WI38 (cell line): Measurements from ENCODE around the gene RABL6.
"Not testable (repeated sequence)": the region's sequence is repeated elsewhere in the genome, so short reads cannot be mapped to it uniquely, and the experiment has no call there.

Experiments used
- H3K4me3 ChIP-seq: 2 replicates; pipeline ENCODE4 v1.5.1; 2011; ENCODE audit warnings: low read depth, mild to moderate bottlenecking, control low read depth, low read length
- TF ChIP-seq, protein P1 (sequence below): IDR thresholded peaks from 2 replicates; pipeline ENCODE4 v1.5.1; 2012; ENCODE audit warnings: low read depth, mild to moderate bottlenecking, control low read depth, low read length

Gene RABL6

DNA sequence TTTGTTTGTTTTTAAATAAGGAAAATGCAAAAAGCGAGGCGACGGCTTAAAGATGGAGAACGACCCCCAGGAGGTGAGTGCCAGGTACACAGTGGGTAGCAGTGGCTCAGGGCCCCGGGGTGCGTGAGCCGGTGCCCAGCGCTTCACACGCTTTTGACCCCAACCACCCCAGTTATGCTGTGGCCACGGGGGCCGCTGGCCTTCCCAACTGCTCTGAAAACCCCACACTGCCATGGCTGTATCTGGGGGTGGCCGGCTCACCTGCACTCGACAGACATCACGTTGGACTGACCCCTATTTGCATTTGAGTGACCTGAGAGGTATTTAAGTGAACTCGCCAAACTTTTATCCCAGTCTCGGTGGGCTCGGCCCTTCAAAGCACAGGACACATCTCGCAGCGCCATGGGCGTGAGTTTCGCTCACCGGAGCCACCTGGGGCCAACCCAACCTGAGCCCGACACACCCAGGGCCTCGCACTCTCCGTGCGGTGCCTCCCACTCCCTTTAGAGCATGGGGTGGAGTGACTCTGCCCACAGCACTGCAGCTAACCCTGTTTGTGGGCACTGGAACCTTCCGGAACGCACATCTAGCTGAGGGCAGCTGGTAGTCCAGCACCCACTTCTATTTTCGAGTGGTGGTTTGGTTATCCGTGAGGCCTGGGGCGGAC is 20.9 kb downstream of the RABL6 start:
- TF ChIP-seq, protein P1, sequence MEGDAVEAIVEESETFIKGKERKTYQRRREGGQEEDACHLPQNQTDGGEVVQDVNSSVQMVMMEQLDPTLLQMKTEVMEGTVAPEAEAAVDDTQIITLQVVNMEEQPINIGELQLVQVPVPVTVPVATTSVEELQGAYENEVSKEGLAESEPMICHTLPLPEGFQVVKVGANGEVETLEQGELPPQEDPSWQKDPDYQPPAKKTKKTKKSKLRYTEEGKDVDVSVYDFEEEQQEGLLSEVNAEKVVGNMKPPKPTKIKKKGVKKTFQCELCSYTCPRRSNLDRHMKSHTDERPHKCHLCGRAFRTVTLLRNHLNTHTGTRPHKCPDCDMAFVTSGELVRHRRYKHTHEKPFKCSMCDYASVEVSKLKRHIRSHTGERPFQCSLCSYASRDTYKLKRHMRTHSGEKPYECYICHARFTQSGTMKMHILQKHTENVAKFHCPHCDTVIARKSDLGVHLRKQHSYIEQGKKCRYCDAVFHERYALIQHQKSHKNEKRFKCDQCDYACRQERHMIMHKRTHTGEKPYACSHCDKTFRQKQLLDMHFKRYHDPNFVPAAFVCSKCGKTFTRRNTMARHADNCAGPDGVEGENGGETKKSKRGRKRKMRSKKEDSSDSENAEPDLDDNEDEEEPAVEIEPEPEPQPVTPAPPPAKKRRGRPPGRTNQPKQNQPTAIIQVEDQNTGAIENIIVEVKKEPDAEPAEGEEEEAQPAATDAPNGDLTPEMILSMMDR, result no peak
- H3K4me3 ChIP-seq, result no peak overlapping the region

DNA sequence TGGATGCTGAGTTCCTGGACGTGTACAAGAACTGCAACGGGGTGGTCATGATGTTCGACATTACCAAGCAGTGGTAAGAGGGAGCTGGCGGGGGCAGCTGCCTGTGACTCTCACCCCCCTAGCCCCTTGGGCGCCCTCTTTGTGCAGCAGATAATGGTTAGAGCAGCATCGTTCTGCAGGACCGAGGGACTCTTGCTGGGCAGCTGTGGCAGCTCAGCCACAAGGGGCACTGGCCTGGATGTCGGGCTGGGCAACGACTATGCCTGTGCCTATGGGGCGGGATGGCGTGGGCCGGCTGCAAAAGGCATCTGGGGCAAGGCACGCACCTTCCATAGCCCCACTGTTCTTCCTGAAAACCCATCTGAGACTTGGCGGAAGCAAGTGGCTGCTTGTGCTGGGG is 21.7 kb downstream of the RABL6 start:
- TF ChIP-seq, protein P1, result no peak
- no peak overlapping the region for H3K4me3 ChIP-seq

DNA sequence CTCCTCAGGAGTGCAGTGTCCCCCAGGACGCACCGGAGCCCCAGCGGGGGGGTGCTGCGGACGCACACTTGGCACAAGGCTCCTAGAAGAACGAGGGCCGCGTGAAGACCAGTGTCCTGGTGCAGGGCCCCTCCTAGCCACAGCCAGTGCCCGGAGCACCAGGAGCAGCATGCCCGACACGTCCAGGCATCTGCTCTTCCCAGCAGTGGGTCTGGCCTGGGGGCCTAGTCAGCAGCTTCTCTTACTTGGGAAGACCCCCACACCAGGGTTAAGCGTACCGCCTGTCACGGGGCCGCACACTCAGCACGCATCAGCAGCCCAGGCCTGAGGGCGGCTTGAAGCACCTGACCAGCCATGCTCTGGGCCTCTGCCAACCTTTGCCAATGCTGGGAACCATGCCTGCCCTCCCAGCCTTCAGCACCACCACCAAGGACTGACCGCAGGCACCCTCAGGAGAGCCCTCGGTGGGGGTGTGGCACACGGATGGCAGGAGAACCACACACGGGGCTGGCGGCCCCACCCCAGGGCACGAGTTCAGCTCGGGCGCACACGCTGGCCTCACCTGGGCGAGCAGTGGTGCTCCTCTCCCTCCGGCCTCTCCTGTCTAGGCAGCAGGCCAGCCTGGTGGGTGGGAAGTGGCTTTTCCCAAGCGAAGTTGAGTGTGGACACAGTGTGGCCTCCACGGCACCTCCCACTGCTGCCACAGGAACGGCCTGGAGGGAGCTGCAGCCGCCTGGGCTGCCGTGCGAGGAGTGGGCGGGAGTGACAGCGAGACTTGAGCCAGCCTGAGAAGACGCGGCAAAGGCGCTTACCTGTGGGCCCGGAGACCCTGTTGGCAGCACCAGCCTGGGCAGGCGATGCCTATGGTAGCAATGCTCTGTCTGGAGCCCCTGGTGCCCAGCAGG is 22.5 kb downstream of the RABL6 start:
- TF ChIP-seq, protein P1, result no peak
- no peak overlapping the region for H3K4me3 ChIP-seq

DNA sequence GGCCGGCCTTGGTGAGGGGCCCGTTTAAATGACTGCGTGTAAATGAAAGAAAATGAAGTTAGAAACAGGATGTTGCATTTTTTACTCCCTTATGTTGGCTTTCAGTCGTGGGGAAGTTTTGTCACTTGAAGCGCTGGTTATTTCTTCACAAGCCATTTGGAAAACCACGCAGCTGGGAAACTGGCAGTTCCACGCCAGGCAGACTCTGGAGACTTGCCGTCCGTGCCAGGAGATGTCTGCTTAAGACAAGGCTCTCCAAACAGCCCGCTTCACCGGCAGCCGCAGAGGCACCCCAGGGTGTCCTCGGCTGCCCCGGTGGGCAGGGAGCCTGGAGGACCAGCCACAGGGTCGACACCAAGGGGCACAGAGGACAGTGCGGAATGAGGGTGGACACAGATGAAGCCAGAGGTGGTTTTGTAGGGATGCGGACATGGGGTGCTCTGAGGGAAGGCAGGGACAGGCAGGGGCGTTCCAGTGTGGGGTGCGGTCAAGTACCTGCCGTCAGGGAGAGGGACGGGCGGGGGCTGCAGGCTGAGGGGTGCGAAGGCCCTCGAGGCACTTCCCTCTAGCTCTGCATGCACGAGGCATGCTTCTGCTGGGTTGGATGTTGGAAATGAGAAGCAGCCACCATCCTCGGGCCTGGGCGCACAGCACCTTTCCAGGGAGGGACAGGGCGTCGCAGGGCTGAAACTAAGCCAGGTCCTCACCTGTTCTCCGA is 23.4 kb downstream of the RABL6 start:
- no peak overlapping the region for H3K4me3 ChIP-seq
- TF ChIP-seq, protein P1, result no peak

DNA sequence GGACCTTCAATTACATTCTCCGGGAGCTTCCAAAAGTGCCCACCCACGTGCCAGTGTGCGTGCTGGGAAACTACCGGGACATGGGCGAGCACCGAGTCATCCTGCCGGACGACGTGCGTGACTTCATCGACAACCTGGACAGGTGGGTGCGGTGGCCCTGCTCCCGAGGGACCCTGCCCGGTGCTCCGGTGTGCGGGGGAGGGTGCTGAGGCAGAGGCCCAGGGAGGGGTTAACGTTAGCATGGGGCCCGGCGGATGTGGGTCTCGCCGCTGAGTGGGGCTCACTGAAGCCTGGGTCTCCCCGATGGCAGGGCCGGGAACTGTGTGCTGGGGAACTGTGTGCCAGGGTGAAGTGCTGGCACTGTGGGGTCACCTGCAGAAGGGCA is 24.0 kb downstream of the RABL6 start:
- TF ChIP-seq, protein P1, result no peak
- no peak overlapping the region for H3K4me3 ChIP-seq

DNA sequence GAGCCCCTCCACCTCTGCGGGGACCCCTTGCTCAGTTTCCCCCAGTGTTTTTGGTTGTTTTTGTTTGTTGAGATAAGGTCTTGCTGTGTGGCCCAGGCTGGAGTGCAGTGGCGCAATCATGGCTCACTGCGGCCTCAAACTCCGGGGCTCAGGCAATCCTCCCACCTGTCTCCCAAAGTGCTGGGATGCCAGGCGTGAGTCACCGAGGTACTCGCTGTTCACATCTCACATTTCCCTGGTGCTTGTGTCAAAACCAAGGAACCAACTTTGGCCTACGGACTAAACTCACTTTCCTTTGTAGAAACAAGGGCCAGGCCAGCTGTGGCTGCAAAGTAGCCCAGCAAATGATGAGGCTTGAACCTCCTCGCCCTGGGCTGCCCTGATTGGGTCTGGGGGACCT is 24.8 kb downstream of the RABL6 start:
- TF ChIP-seq, protein P1, result no peak
- H3K4me3 ChIP-seq, result no peak overlapping the region

DNA sequence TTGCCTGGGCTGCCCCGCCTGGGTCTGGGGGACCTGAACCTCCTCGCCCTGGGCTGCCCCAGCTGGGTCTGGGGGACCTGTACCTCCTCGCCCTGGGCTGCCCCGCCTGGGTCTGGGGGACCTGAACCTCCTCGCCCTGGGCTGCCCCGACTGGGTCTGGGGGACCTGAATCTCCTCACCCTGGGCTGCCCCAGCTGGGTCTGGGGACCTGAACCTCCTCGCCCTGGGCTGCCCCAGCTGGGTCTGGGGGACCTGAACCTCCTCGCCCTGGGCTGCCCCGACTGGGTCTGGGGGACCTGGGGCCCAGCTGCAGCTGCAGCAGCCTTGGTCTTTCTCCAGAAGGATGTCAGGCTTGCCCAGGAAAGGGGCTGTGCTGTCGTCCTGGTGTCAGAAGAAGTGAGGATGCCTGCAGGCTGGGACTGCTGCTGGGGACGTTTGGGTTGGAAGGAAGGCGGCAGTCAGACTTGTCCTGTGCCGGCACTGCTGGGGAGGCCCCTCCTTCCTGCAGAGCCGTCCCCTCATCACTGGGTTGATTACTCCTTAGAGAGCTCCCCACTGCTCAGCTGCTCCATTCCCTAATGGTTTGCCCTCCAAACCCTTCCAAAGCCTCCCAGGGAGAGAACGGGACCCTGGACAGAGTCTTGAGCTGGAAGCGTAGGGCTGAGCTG is 25.8 kb downstream of the RABL6 start:
- not testable (repeated sequence) for H3K4me3 ChIP-seq
